ENCODE results near the gene FCF1. TPM values are rescaled to one million over a fixed set of nuclear protein-coding genes. Genes with fewer than 3 reads are reported as not detected.
A peak's percentile ranks its signal among the peaks of the same experiment; 100 is the strongest.

The FCF1 gene
- total and polyA plus RNA-seq, 9 of the 15 experiments (the other 6 are each of a cell fraction or from before 2014, with no cell fraction given): 6.8 to 91.9 (median 40.0) TPM

DNA sequence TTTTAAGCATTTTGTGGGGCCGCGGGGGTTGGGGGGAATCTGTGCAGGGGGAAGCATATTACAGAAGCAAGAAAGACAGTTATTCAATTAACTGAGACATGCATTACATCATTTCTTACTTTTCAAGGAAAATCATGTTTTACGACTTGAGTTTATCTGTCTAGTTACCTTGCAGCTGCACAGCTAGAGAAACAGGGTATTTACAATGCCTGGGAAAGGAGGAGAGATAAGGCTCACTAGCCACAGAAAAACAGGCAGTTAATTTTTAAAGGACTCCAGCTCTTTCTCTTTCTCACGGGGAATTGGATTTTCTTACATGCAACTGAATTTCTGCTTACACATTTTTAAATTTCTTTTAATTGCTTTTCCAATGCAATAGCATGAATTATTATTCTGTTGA, 22.2 kb downstream of the FCF1 start (continued):
- TF ChIP-seq ZBTB26 (CRISPR knock-in tag; IDR thresholded peaks at IDR 0.05): no peak
- TF ChIP-seq, protein P1, sequence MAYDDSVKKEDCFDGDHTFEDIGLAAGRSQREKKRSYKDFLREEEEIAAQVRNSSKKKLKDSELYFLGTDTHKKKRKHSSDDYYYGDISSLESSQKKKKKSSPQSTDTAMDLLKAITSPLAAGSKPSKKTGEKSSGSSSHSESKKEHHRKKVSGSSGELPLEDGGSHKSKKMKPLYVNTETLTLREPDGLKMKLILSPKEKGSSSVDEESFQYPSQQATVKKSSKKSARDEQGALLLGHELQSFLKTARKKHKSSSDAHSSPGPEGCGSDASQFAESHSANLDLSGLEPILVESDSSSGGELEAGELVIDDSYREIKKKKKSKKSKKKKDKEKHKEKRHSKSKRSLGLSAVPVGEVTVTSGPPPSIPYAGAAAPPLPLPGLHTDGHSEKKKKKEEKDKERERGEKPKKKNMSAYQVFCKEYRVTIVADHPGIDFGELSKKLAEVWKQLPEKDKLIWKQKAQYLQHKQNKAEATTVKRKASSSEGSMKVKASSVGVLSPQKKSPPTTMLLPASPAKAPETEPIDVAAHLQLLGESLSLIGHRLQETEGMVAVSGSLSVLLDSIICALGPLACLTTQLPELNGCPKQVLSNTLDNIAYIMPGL (CRISPR knock-in tag; IDR thresholded peaks at IDR 0.05): no peak
- no peak for TF ChIP-seq THRAP3 (IDR thresholded peaks at IDR 0.05; ENCODE audit: borderline replicate concordance)
- TF ChIP-seq HNRNPUL1 (IDR thresholded peaks at IDR 0.05; ENCODE audit: low read length): no peak
- no peak for TF ChIP-seq NFE2L1 (tag; IDR thresholded peaks at IDR 0.05; ENCODE audit: borderline replicate concordance, low read depth)
- peak; percentile 75 for TF ChIP-seq HDAC3 (IDR thresholded peaks at IDR 0.05; ENCODE audit: borderline replicate concordance, partially characterized antibody)
- no peak for TF ChIP-seq ZNF57 (CRISPR knock-in tag; IDR thresholded peaks at IDR 0.05)
- TF ChIP-seq, protein P2, sequence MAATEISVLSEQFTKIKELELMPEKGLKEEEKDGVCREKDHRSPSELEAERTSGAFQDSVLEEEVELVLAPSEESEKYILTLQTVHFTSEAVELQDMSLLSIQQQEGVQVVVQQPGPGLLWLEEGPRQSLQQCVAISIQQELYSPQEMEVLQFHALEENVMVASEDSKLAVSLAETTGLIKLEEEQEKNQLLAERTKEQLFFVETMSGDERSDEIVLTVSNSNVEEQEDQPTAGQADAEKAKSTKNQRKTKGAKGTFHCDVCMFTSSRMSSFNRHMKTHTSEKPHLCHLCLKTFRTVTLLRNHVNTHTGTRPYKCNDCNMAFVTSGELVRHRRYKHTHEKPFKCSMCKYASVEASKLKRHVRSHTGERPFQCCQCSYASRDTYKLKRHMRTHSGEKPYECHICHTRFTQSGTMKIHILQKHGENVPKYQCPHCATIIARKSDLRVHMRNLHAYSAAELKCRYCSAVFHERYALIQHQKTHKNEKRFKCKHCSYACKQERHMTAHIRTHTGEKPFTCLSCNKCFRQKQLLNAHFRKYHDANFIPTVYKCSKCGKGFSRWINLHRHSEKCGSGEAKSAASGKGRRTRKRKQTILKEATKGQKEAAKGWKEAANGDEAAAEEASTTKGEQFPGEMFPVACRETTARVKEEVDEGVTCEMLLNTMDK (IDR thresholded peaks at IDR 0.05; ENCODE audit: borderline replicate concordance, insufficient read depth, low read depth, low read length, poor library complexity, severe bottlenecking): no peak
- TF ChIP-seq ARID3A (IDR thresholded peaks at IDR 0.05; ENCODE audit: borderline replicate concordance, low read depth, low read length): no peak
- TF ChIP-seq BCOR (IDR thresholded peaks at IDR 0.05): no peak
- TF ChIP-seq, protein P3, sequence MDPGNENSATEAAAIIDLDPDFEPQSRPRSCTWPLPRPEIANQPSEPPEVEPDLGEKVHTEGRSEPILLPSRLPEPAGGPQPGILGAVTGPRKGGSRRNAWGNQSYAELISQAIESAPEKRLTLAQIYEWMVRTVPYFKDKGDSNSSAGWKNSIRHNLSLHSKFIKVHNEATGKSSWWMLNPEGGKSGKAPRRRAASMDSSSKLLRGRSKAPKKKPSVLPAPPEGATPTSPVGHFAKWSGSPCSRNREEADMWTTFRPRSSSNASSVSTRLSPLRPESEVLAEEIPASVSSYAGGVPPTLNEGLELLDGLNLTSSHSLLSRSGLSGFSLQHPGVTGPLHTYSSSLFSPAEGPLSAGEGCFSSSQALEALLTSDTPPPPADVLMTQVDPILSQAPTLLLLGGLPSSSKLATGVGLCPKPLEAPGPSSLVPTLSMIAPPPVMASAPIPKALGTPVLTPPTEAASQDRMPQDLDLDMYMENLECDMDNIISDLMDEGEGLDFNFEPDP (CRISPR knock-in tag; IDR thresholded peaks at IDR 0.05): no peak
- TF ChIP-seq HLTF (IDR thresholded peaks at IDR 0.05): no peak
- TF ChIP-seq ZNF324 (CRISPR knock-in tag; IDR thresholded peaks at IDR 0.05): no peak
- TF ChIP-seq ZNF695 (CRISPR knock-in tag; IDR thresholded peaks at IDR 0.05): no peak
- TF ChIP-seq ZKSCAN1 (IDR thresholded peaks at IDR 0.05; ENCODE audit: low read depth, low read length): no peak
- no peak for TF ChIP-seq ADNP (tag; IDR thresholded peaks at IDR 0.05)
- TF ChIP-seq IRF9 (tag; IDR thresholded peaks at IDR 0.05): no peak
